ENCODE results near the gene ASCL3. TPM values are rescaled to one million over a fixed set of nuclear protein-coding genes. Genes with fewer than 3 reads are reported as not detected.

The ASCL3 gene
- total RNA-seq, 2 donors from 2014 or later = not detected

DNA sequence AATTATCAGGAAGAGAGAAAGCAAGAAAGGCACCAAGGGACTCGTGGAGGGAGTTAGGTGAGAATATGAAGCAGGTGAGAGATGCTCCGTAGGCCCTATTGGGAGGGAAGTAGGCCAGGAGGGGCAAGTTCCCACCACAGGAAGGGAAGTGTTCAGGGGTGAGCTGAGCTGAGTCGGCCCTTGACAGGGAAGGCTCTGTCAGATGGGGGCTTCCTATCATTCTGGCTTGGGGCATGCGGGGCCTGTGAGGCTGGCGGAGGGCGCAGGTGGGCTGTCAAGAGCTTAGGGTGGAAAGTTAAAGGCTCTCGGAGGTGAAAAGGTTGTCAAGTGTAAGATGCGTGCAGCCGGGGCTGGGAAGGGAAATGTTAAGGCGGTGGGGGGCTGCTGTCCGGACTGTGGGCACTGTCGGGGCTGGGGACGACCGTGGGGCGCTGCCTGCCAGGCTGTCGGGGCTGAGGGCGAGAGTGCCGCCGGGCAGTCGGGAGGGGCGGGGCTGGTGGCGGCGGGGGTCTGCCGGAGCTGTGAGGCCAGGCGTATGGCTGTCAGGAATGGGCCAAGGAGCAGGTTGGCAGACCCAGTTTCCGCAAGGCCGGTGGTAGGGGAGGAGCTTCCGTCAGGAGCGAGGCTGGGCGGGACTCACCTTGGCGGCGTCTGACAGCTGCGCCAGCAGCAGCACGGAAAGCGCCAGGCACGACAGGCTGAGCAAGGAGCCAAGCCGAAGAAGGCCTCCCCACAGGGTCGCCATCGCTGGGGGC lies 20.9 kb upstream of the ASCL3 start:
- Histone ChIP-seq H3K27me3 (replicated peaks; ENCODE audit: insufficient read depth) (no peaks in the 10 kb centered on the region), H3K27ac (peak overlapping the region; percentile 91 to 93), H3K4me1 (replicated peaks) (no peaks in the 10 kb centered on the region), H3K4me3 (peak overlapping the region; percentile 77 to 87), H3K36me3 (no peaks in the 10 kb centered on the region), H3K9me3 (no peaks in the 10 kb centered on the region)
- WGBS = 2% methylated on average over 27 of the region's 39 CpGs
- intact Hi-C loops (cut with DNase I) = loop anchor here (5.0 kb wide), 1 partner anchor 281 kb away; the partner anchor contains the start of genes RPL27A and TRIM66
- peak; percentile 83 for DNase-seq (ENCODE audit: low spot score)
- no peak for TF ChIP-seq POLR2AphosphoS5 (IDR thresholded peaks at IDR 0.05)
- TF ChIP-seq, protein P1, sequence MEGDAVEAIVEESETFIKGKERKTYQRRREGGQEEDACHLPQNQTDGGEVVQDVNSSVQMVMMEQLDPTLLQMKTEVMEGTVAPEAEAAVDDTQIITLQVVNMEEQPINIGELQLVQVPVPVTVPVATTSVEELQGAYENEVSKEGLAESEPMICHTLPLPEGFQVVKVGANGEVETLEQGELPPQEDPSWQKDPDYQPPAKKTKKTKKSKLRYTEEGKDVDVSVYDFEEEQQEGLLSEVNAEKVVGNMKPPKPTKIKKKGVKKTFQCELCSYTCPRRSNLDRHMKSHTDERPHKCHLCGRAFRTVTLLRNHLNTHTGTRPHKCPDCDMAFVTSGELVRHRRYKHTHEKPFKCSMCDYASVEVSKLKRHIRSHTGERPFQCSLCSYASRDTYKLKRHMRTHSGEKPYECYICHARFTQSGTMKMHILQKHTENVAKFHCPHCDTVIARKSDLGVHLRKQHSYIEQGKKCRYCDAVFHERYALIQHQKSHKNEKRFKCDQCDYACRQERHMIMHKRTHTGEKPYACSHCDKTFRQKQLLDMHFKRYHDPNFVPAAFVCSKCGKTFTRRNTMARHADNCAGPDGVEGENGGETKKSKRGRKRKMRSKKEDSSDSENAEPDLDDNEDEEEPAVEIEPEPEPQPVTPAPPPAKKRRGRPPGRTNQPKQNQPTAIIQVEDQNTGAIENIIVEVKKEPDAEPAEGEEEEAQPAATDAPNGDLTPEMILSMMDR (IDR thresholded peaks at IDR 0.05) = no peak
- TF ChIP-seq POLR2A (IDR thresholded peaks at IDR 0.05) = no peak

DNA sequence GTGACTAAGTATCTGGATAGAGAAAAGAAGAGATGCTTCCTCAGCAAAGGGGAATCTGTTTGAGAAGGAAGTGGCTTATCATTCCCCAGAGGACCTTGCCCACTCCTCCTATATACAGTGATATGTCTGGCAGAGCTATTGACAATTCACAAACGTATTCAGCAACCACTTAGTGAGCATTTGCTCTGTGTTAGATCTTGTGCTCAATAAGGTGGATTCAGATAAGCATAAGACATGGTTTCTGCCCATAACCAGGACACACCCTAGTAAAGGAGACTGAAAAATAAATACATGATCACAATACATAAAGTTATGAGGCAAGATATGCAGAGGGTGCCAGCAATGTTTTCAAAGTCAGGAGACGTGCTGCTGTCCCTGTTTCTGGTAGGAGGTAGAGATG lies 20.0 kb upstream of the ASCL3 start:
- Histone ChIP-seq H3K4me3 (peak overlapping the region in 1 of 2 donors; percentile 87), H3K27me3 (replicated peaks; ENCODE audit: insufficient read depth) (no peaks in the 10 kb centered on the region), H3K36me3 (no peaks in the 10 kb centered on the region), H3K4me1 (replicated peaks) (no peaks in the 10 kb centered on the region), H3K27ac (peak overlapping the region; percentile 91 to 93), H3K9me3 (no peaks in the 10 kb centered on the region)
- intact Hi-C loops (cut with DNase I) = loop anchor here (5.0 kb wide), 1 partner anchor 281 kb away; the partner anchor contains the start of genes RPL27A and TRIM66
- DNase-seq (ENCODE audit: low spot score) = peak; percentile 19
- TF ChIP-seq POLR2A (IDR thresholded peaks at IDR 0.05) = no peak
- no peak for TF ChIP-seq POLR2AphosphoS5 (IDR thresholded peaks at IDR 0.05)
- TF ChIP-seq, protein P1 (IDR thresholded peaks at IDR 0.05) = no peak
- 11% methylated on average over 2 of the region's 2 CpGs for WGBS

DNA sequence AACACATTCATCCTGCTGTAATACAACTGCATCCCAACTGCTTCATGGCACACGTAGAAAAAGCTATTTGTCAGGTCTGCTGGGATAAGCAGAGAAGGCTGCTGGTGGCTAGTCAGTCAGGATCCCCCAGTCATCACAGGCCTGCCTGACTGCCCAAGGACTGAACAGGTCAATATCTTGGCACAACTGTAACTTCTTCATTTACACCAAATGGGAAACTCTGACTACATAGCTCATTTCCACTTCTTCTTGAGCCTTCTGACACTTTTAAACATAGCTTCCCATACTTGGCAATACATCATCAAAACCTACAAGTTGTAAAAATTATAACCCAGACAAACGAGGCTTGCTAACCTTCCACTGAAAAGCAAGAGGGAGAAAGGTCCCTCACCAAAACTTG lies 18.6 kb upstream of the ASCL3 start:
- no peaks in the 10 kb centered on the region for H3K36me3 ChIP-seq
- WGBS = 64% methylated on average over 2 of the region's 2 CpGs
- TF ChIP-seq POLR2A (IDR thresholded peaks at IDR 0.05) (no peak), POLR2AphosphoS5 (IDR thresholded peaks at IDR 0.05) (no peak)
- TF ChIP-seq, protein P1 (IDR thresholded peaks at IDR 0.05) = no peak
- H3K27ac ChIP-seq = no peak overlapping the region
- H3K9me3 ChIP-seq = no peaks in the 10 kb centered on the region
- intact Hi-C loops (cut with DNase I) = loop anchor here (5.0 kb wide), 1 partner anchor 279 kb away; the partner anchor contains the start of genes RPL27A and TRIM66
- H3K4me3 ChIP-seq = no peak overlapping the region
- H3K4me1 ChIP-seq (replicated peaks) = no peaks in the 10 kb centered on the region
- DNase-seq (ENCODE audit: low spot score) = no peak
- no peaks in the 10 kb centered on the region for H3K27me3 ChIP-seq (replicated peaks; ENCODE audit: insufficient read depth)

DNA sequence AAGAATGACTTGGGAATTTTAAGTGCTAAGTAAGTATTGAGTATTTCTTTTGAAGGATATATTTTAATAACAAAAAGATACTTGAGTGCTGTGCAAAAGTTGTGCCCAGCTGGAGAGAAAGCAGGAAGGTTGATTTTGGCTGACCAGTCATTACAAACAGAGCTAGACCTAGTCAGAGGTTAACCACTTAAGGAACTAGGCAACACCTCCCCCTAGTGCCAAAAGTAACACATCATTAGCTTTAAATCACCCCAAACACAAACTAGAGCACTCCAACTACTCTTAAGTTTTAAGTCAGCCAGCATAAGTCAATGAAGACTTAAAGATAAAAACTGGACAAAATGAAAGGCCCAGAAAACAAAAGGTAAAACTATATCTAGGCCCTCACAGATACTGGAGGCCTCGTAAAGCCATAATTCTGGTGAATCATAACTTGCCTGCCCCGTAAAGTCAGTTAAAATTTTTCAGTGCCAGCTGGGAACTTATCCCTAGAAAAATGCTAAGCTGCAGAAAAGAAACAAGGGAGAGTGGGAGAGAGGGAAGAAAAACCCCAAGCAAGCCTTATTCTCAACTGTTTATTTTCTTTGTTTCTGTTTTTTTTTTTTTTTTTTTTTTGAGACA lies 16.8 kb upstream of the ASCL3 start:
- H3K27me3 ChIP-seq (replicated peaks; ENCODE audit: insufficient read depth) = no peaks in the 10 kb centered on the region
- H3K4me3 ChIP-seq = no peak overlapping the region
- H3K36me3 ChIP-seq = no peaks in the 10 kb centered on the region
- H3K9me3 ChIP-seq = no peaks in the 10 kb centered on the region
- intact Hi-C loops (cut with DNase I) = loop anchor here (2.0 to 5.0 kb wide), 3 partner anchors 43 to 277 kb away; partner anchors contain the start of genes RPL27A and TRIM66
- peak; percentile 40 for DNase-seq (ENCODE audit: low spot score)
- WGBS = 25% methylated on average over 2 of the region's 2 CpGs
- peak overlapping the region; percentile 48 to 53 for H3K27ac ChIP-seq
- TF ChIP-seq, protein P1 (IDR thresholded peaks at IDR 0.05) = peak in 3 of 4 experiments; percentile 32 to 74 (median 66)
- TF ChIP-seq POLR2AphosphoS5 (IDR thresholded peaks at IDR 0.05) (peak; percentile 53), POLR2A (IDR thresholded peaks at IDR 0.05) (no peak)
- H3K4me1 ChIP-seq (replicated peaks) = no peaks in the 10 kb centered on the region

Data from prostate gland (tissue), 2 donors.